SK-N-SH (cell line): Measurements from ENCODE around the gene SORBS2. TPM values are rescaled to one million over a fixed set of nuclear protein-coding genes. Genes with fewer than 3 reads are reported as not detected.

Source experiments
- CTCF ChIA-PET: fragments of 300-600, 350-600 bp; formaldehyde crosslinking; extraction: SDS; loops from one replicate; lab custom pipeline; 2021; lab: Yijun Ruan, JAX
- POLR2A ChIA-PET: fragments of 350-600 bp; sonication (Branson Sonifier 250); formaldehyde crosslinking; extraction: SDS; loops from one replicate; lab custom pipeline; 2020; ENCODE audit warnings: antibody characterized with exemption, inconsistent platforms; lab: Yijun Ruan, JAX
- DNase-seq: peaks from one replicate; pipeline ENCODE4 v3.0.0; 2012
- H2AFZ ChIP-seq: fragments of 200-600 bp; sonication (generic); 2 replicates; pipeline ENCODE4 v1.8.1; 2016; ENCODE audit warnings: antibody characterized with exemption, mild to moderate bottlenecking, low read depth
- H3F3A ChIP-seq: fragments of 200-600 bp; sonication (generic); replicated peaks from 2 replicates; pipeline ENCODE3; 2016; ENCODE audit warnings: antibody characterized with exemption, mild to moderate bottlenecking; ENCODE audit not compliant: insufficient read depth
- H3K27ac ChIP-seq, 2 experiments: fragments of 200-500 bp in 1 of 2; fragments of 200-600 bp in 1 of 2; sonication (Bioruptor generic) in 1 of 2; sonication (generic), shearing (Covaris generic) in 1 of 2; 2 replicates each; pipeline versions ENCODE4 v1.5.1 to v1.6.1; 2014 to 2016; ENCODE audit warnings: low read depth in 2 of 2, inconsistent platforms in 1 of 2, low read length in 1 of 2, mild to moderate bottlenecking in 1 of 2, mixed read lengths in 1 of 2
- H3K27me3 ChIP-seq: fragments of 200-600 bp; sonication (generic), shearing (Covaris generic); 2 replicates; pipeline ENCODE4 v1.6.1; 2016; ENCODE audit warnings: mixed run types; ENCODE audit not compliant: insufficient read depth
- H3K36me3 ChIP-seq, 2 experiments: fragments of 200-500 bp in 1 of 2; fragments of 200-600 bp in 1 of 2; sonication (Bioruptor generic) in 1 of 2; sonication (generic) in 1 of 2; replicated peaks in 1 of 2; 2 replicates each; pipeline versions ENCODE3 to v1.5.1; 2014 to 2016; ENCODE audit warnings: low read length in 1 of 2, mild to moderate bottlenecking in 1 of 2; ENCODE audit not compliant: insufficient read depth in 2 of 2, control insufficient read depth in 1 of 2
- H3K4me1 ChIP-seq, 2 experiments: fragments of 200-500 bp in 1 of 2; fragments of 200-600 bp in 1 of 2; sonication (Bioruptor generic) in 1 of 2; sonication (generic), shearing (Covaris generic) in 1 of 2; 2 replicates each; pipeline versions ENCODE4 v1.5.1 to v1.6.1; 2014 to 2016; ENCODE audit warnings: low read depth in 1 of 2, low read length in 1 of 2, mixed run types in 1 of 2; ENCODE audit not compliant: insufficient read depth in 2 of 2, control insufficient read depth in 1 of 2
- H3K4me2 ChIP-seq: fragments of 200-600 bp; sonication (generic), shearing (Covaris generic); 2 replicates; pipeline ENCODE4 v1.6.1; 2017; ENCODE audit warnings: mixed run types
- H3K4me3 ChIP-seq, 2 experiments: fragments of 200-500 bp in 1 of 2; fragments of 200-600 bp in 1 of 2; sonication (Bioruptor generic) in 1 of 2; sonication (generic), shearing (Covaris generic) in 1 of 2; 2 replicates each; pipeline versions ENCODE4 v1.5.1 to v1.8.1; 2014 to 2016; ENCODE audit warnings: low read depth in 2 of 2, inconsistent platforms in 1 of 2, low read length in 1 of 2, mild to moderate bottlenecking in 1 of 2, mixed read lengths in 1 of 2, moderate library complexity in 1 of 2
- H3K79me2 ChIP-seq: fragments of 200-600 bp; sonication (generic); 2 replicates; pipeline ENCODE4 v1.8.1; 2017; ENCODE audit warnings: mild to moderate bottlenecking; ENCODE audit not compliant: insufficient read depth
- H3K9ac ChIP-seq: fragments of 200-600 bp; sonication (generic); 2 replicates; pipeline ENCODE4 v1.6.1; 2017; ENCODE audit warnings: mixed run types
- H3K9me2 ChIP-seq: fragments of 200-600 bp; sonication (generic); 2 replicates; pipeline ENCODE4 v1.6.1; 2017; ENCODE audit warnings: mixed run types
- H3K9me3 ChIP-seq: fragments of 200-600 bp; sonication (generic); 2 replicates; pipeline ENCODE4 v1.6.1; 2017; ENCODE audit warnings: mixed run types, mild to moderate bottlenecking, moderate library complexity
- H4K20me1 ChIP-seq: fragments of 200-600 bp; sonication (generic); 2 replicates; pipeline ENCODE4 v1.6.1; 2017; ENCODE audit warnings: mild to moderate bottlenecking, mixed run types; ENCODE audit not compliant: insufficient read depth
- CHD2 ChIP-seq: fragments of 150-350 bp; IDR thresholded peaks from 2 replicates; pipeline ENCODE4 v1.6.1; 2018; ENCODE audit warnings: low read length; ENCODE audit not compliant: partially characterized antibody
- ELF1 ChIP-seq: IDR thresholded peaks from 2 replicates; pipeline ENCODE4 v1.4.0; 2012
- FOSL2 ChIP-seq: IDR thresholded peaks from 2 replicates; pipeline ENCODE4 v1.4.0; 2012; ENCODE audit warnings: low read depth, mild to moderate bottlenecking, moderate library complexity, borderline replicate concordance
- FOXJ3 ChIP-seq: sonication (generic); formaldehyde crosslinking; IDR thresholded peaks from 2 replicates; pipeline ENCODE4 v1.5.1; 2020; ENCODE audit warnings: mild to moderate bottlenecking, missing genetic modification reagents
- JUND ChIP-seq: IDR thresholded peaks from 2 replicates; pipeline ENCODE4 v1.4.0; 2012
- MEF2A ChIP-seq: IDR thresholded peaks from 2 replicates; pipeline ENCODE4 v1.4.0; 2012; ENCODE audit warnings: low read depth, borderline replicate concordance
- MXI1 ChIP-seq: IDR thresholded peaks from 2 replicates; pipeline ENCODE4 v1.6.1; 2012; ENCODE audit warnings: mild to moderate bottlenecking, low read depth, low read length, improper control_type of control experiment
- RAD21 ChIP-seq: IDR thresholded peaks from 2 replicates; pipeline ENCODE4 v1.6.1; 2012; ENCODE audit warnings: mild to moderate bottlenecking, low read length
- RFX5 ChIP-seq: IDR thresholded peaks from 2 replicates; pipeline ENCODE4 v1.6.1; 2012; ENCODE audit warnings: mild to moderate bottlenecking, improper control_type of control experiment, low read length
- RXRA ChIP-seq: IDR thresholded peaks from 2 replicates; pipeline ENCODE4 v1.4.0; 2012; ENCODE audit warnings: low read depth, mild to moderate bottlenecking, borderline replicate concordance
- SIN3A ChIP-seq: IDR thresholded peaks from 2 replicates; pipeline ENCODE4 v1.6.1; 2012; ENCODE audit warnings: low read depth, mild to moderate bottlenecking, low read length, moderate library complexity, borderline replicate concordance
- SMC3 ChIP-seq: IDR thresholded peaks from 2 replicates; pipeline ENCODE4 v1.6.1; 2012; ENCODE audit warnings: low read depth, low read length, improper control_type of control experiment
- TAF1 ChIP-seq: IDR thresholded peaks from 2 replicates; pipeline ENCODE4 v1.6.1; 2012; ENCODE audit warnings: low read depth, mild to moderate bottlenecking, low read length, moderate library complexity, borderline replicate concordance
- TEAD4 ChIP-seq: IDR thresholded peaks from 2 replicates; pipeline ENCODE4 v1.4.0; 2012; ENCODE audit warnings: mild to moderate bottlenecking, borderline replicate concordance; ENCODE audit not compliant: insufficient read depth
- USF1 ChIP-seq: IDR thresholded peaks from 2 replicates; pipeline ENCODE4 v1.4.0; 2012; ENCODE audit warnings: low read depth, borderline replicate concordance
- WGBS: methylation state at CpG from one replicate; pipeline ENCODE4 v1.1.6; 2017; ENCODE audit warnings: low lambda C conversion rate; 5-methylcytosine and 5-hydroxymethylcytosine counted together
- polyA plus RNA-seq, 3 experiments: library from polyadenylated mRNA; depleted of rRNA; stranded (reverse); fragments of >200 nt; gene quantifications; 2 replicates each; pipeline ENCODE4 v1.2.3, GENCODE V29; 2012
- TF ChIP-seq, protein P1 (sequence below): fragments of 150-350 bp; IDR thresholded peaks from 2 replicates; pipeline ENCODE4 v1.6.1; 2017; ENCODE audit warnings: antibody characterized with exemption, low read length, low read depth, borderline replicate concordance
- TF ChIP-seq, protein P2 (sequence below): IDR thresholded peaks from 2 replicates; pipeline ENCODE4 v1.4.0; 2012; ENCODE audit warnings: low read depth
- TF ChIP-seq, protein P3 (sequence below): fragments of 150-350 bp; IDR thresholded peaks from 2 replicates; pipeline ENCODE4 v1.6.1; 2016; ENCODE audit warnings: mild to moderate bottlenecking, low read depth, low read length
- TF ChIP-seq, protein P4 (sequence below): IDR thresholded peaks from 2 replicates; pipeline ENCODE4 v1.6.1; 2012; ENCODE audit warnings: mild to moderate bottlenecking, low read depth, low read length, moderate library complexity

The SORBS2 gene
- polyA plus RNA-seq, 1 of the 3 experiments (the other 2 are of a cell fraction): 2.5 TPM

DNA sequence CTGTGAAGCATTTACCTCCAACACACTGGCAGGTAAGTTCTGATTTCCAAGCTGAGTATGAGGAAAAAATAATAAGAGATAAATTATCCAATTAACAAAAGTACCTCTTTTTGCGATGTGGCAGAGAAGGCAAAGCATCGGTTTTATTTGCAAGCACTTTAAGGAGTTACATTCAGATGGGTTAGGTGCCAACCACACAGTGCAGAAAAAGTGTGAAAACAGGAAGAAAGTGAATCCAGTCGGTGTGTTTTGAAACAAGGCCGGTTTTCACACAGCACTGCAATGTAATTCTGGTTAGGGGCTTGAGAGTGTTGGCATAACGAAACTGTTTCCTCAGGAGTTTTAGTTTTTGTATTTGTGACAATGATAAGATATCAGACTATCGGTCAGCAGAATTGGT, 145.8 kb downstream of the SORBS2 start:
- Histone ChIP-seq H3K36me3 (no peaks in the 10 kb centered on the region), H3K4me1 (no peaks in the 10 kb centered on the region; a peak in 1 of 4 replicates), H3K9me3 (no peaks in the 10 kb centered on the region), H4K20me1 (no peaks in the 10 kb centered on the region)
- DNase-seq: no peak
- WGBS: 64% methylated on average over 6 of the region's 6 CpGs
- POLR2A ChIA-PET: no interaction called here
- no peak for TF ChIP-seq ELF1
- TF ChIP-seq, protein P1, sequence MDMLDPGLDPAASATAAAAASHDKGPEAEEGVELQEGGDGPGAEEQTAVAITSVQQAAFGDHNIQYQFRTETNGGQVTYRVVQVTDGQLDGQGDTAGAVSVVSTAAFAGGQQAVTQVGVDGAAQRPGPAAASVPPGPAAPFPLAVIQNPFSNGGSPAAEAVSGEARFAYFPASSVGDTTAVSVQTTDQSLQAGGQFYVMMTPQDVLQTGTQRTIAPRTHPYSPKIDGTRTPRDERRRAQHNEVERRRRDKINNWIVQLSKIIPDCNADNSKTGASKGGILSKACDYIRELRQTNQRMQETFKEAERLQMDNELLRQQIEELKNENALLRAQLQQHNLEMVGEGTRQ: no peak
- no peak for TF ChIP-seq USF1
- TF ChIP-seq MEF2A: no peak
- TF ChIP-seq, protein P2, sequence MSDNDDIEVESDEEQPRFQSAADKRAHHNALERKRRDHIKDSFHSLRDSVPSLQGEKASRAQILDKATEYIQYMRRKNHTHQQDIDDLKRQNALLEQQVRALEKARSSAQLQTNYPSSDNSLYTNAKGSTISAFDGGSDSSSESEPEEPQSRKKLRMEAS: no peak
- TF ChIP-seq, protein P3, sequence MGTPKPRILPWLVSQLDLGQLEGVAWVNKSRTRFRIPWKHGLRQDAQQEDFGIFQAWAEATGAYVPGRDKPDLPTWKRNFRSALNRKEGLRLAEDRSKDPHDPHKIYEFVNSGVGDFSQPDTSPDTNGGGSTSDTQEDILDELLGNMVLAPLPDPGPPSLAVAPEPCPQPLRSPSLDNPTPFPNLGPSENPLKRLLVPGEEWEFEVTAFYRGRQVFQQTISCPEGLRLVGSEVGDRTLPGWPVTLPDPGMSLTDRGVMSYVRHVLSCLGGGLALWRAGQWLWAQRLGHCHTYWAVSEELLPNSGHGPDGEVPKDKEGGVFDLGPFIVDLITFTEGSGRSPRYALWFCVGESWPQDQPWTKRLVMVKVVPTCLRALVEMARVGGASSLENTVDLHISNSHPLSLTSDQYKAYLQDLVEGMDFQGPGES: no peak
- no peak for TF ChIP-seq RXRA
- no peak for TF ChIP-seq CHD2
- no peak for TF ChIP-seq TEAD4
- TF ChIP-seq RFX5: no peak
- TF ChIP-seq FOSL2: no peak
- TF ChIP-seq FOXJ3 (CRISPR knock-in tag): no peak
- no peak for TF ChIP-seq RAD21
- TF ChIP-seq TAF1: no peak
- no peak for TF ChIP-seq MXI1
- TF ChIP-seq JUND: no peak
- TF ChIP-seq SIN3A: no peak
- TF ChIP-seq, protein P4, sequence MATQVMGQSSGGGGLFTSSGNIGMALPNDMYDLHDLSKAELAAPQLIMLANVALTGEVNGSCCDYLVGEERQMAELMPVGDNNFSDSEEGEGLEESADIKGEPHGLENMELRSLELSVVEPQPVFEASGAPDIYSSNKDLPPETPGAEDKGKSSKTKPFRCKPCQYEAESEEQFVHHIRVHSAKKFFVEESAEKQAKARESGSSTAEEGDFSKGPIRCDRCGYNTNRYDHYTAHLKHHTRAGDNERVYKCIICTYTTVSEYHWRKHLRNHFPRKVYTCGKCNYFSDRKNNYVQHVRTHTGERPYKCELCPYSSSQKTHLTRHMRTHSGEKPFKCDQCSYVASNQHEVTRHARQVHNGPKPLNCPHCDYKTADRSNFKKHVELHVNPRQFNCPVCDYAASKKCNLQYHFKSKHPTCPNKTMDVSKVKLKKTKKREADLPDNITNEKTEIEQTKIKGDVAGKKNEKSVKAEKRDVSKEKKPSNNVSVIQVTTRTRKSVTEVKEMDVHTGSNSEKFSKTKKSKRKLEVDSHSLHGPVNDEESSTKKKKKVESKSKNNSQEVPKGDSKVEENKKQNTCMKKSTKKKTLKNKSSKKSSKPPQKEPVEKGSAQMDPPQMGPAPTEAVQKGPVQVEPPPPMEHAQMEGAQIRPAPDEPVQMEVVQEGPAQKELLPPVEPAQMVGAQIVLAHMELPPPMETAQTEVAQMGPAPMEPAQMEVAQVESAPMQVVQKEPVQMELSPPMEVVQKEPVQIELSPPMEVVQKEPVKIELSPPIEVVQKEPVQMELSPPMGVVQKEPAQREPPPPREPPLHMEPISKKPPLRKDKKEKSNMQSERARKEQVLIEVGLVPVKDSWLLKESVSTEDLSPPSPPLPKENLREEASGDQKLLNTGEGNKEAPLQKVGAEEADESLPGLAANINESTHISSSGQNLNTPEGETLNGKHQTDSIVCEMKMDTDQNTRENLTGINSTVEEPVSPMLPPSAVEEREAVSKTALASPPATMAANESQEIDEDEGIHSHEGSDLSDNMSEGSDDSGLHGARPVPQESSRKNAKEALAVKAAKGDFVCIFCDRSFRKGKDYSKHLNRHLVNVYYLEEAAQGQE: no peak
- TF ChIP-seq SMC3: no peak
- TF ChIP-seq, all 33 proteins: peak for 0
- Histone ChIP-seq H2AFZ (no peak overlapping the region), H3K27me3 (no peaks in the 10 kb centered on the region), H3K9me2 (no peaks in the 10 kb centered on the region), H3K27ac (no peak overlapping the region), H3F3A (no peaks in the 10 kb centered on the region), H3K9ac (no peak overlapping the region), H3K4me3 (no peak overlapping the region), H3K79me2 (no peaks in the 10 kb centered on the region), H3K4me2 (no peak overlapping the region)
- CTCF ChIA-PET: interaction anchor here (0.8 to 1.2 kb wide), 3 partner anchors 9 to 372 kb away, joined by 3 to 5 read pairs (median 3); no protein-coding TSS in a partner anchor
